GM12892 (cell line): ENCODE results near the gene PRPF19.

Experiments used
- POLR2A ChIP-seq: IDR thresholded peaks from 2 replicates; pipeline ENCODE4 v1.6.1; 2011; ENCODE audit warnings: low read depth, low read length, control low read depth
- POLR2AphosphoS5 ChIP-seq: IDR thresholded peaks from 2 replicates; pipeline ENCODE4 v1.6.1; 2011; ENCODE audit warnings: low read depth, low read length, control low read depth

DNA sequence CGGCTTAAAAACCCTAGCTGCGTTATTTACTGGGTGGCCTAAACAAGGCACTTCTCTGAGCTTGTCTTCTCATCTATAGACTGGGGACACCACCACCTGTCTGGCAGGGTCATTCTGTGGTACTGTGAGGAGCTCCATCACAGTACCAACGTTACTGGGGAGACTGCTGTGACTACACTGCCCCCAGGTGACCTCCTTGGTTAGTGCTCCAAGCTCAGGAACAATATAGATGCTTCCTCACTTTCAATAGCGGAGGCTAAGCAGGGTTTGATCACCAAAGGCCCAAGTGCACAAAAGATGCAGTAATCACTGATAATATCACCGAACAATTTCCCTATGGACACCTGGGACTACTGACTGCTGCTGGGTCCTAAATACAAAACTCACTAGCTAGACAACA is 18.8 kb downstream of the PRPF19 start:
- TF ChIP-seq POLR2A (0 out of 2 replicates have a peak, but pooled peaks have one; percentile 33), POLR2AphosphoS5 (0 out of 2 replicates have a peak, but pooled peaks have one; percentile 15)
